ENCODE measurements around the gene ITPR1. TPM values are rescaled to one million over a fixed set of nuclear protein-coding genes. Genes with fewer than 3 reads are reported as not detected.
A peak's percentile ranks its signal among the peaks of the same experiment; 100 is the strongest.

The ITPR1 gene
- total RNA-seq, 4 donors from 2014 or later = 14.7 to 45.1 (median 21.0) TPM

DNA sequence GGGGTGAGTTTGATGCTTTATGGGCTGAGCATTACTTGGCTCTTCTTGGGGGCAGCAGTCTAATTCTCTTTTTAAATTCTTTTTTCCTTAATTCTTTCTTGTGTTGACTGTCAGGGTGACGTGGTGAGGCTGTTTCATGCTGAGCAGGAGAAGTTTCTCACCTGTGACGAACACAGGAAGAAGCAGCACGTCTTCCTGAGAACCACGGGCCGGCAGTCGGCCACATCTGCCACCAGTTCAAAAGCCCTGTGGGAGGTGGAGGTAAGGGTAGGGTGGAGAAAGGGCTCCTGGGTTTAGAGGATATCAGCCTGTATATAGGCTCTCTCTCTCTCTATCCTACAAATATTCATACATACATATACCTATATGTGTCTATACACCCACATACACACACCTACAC lies 152.3 kb downstream of the ITPR1 start:
- TF ChIP-seq, protein P1, sequence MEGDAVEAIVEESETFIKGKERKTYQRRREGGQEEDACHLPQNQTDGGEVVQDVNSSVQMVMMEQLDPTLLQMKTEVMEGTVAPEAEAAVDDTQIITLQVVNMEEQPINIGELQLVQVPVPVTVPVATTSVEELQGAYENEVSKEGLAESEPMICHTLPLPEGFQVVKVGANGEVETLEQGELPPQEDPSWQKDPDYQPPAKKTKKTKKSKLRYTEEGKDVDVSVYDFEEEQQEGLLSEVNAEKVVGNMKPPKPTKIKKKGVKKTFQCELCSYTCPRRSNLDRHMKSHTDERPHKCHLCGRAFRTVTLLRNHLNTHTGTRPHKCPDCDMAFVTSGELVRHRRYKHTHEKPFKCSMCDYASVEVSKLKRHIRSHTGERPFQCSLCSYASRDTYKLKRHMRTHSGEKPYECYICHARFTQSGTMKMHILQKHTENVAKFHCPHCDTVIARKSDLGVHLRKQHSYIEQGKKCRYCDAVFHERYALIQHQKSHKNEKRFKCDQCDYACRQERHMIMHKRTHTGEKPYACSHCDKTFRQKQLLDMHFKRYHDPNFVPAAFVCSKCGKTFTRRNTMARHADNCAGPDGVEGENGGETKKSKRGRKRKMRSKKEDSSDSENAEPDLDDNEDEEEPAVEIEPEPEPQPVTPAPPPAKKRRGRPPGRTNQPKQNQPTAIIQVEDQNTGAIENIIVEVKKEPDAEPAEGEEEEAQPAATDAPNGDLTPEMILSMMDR (IDR thresholded peaks at IDR 0.05) = no peak
- no peak for TF ChIP-seq EP300 (IDR thresholded peaks at IDR 0.05)
- TF ChIP-seq POLR2A (IDR thresholded peaks at IDR 0.05) = no peak
- TF ChIP-seq POLR2AphosphoS5 (IDR thresholded peaks at IDR 0.05) = no peak
- 91% methylated on average over 6 of the region's 6 CpGs for WGBS
- H3K36me3 ChIP-seq = no peaks in the 10 kb centered on the region

DNA sequence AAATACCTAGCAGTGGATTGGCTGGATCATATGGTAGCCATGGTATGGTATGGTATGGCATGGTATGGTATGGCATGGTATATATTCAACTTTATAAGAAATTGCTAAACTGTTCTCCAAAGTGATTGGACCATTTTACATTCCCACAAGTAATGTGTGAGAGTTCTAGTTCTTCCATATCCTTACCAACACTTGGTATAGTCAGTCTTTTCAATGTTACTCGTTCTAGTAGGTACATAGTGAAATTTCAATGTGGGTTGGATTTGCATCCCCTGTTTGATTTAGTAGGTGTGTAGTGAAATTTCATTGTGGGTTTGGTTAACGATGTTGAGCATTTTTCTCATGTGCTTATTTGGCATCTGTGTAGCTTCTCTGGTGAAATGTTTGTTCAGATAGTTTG lies 154.3 kb downstream of the ITPR1 start:
- DNase-seq (ENCODE audit: low spot score in 2 of 2) = no peak
- Histone ChIP-seq H3K27ac (no peak overlapping the region), H3K27me3 (no peaks in the 10 kb centered on the region), H3K36me3 (peaks cover 2% of the 10 kb centered on the region), H3K9me3 (no peaks in the 10 kb centered on the region), H3K4me1 (no peaks in the 10 kb centered on the region), H3K4me3 (no peak overlapping the region)
- TF ChIP-seq, protein P1 (IDR thresholded peaks at IDR 0.05) = no peak
- 98% methylated on average over 2 of the region's 2 CpGs for WGBS

More for the DNA sequence above, 152.3 kb downstream of the ITPR1 start:
- no peak for DNase-seq (ENCODE audit: low spot score in 2 of 2)
- no peaks in the 10 kb centered on the region for H3K9me3 ChIP-seq
- no peaks in the 10 kb centered on the region for H3K27me3 ChIP-seq
- no peak overlapping the region for H3K27ac ChIP-seq
- no peak overlapping the region for H3K4me3 ChIP-seq
- H3K4me1 ChIP-seq = no peaks in the 10 kb centered on the region

DNA sequence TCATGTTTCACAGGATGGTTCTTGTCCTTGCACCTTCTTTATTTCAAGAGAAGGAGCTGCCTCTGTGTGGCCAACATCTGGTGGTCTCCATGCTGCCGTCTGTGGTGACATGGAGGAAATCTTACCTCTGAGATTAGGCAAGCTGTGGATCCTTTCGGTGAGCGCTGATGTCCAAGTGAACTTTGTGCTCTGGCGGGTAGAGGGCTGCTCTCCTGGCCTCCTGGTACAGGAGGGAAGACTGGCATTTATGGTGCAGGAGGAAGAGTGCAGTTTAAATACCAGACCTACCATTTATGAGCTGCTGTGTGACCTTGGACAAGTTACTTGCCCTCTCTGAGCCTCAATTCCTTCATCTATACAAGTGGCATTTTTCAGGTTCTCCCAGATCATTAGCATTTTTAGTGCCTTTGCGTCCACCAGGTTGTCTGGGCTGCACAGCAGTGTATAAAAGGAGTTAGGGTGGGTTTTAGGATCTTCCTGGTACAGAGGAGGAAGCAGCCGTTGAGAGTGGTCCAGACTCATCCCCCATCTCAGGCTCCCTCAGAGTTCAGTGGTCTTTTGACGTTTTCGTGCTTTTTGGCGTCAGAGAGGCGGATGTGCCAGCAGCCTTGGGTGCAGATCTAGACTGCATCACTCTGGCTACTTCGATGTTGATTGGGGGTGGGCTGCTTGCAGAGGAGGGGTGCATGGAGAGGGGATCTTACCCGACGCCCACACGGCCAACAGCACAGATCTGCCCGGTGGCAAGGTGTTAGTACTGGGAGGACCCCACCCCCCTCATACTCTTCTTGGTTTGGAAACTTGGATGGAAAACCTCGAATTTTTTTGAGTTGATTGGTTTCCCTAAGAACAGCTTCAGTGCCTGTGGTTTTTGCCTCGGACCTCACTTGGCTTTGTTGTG lies 162.2 kb downstream of the ITPR1 start:
- Histone ChIP-seq H3K9me3 (no peaks in the 10 kb centered on the region), H3K4me1 (no peaks in the 10 kb centered on the region), H3K4me3 (no peak overlapping the region), H3K36me3 (peaks cover 10% of the 10 kb centered on the region), H3K27ac (no peak overlapping the region), H3K27me3 (no peaks in the 10 kb centered on the region)
- TF ChIP-seq POLR2AphosphoS5 (IDR thresholded peaks at IDR 0.05) = no peak
- TF ChIP-seq EP300 (IDR thresholded peaks at IDR 0.05) = no peak
- TF ChIP-seq POLR2A (IDR thresholded peaks at IDR 0.05) = no peak
- TF ChIP-seq, protein P1 (IDR thresholded peaks at IDR 0.05) = no peak
- 64% methylated on average over 17 of the region's 17 CpGs for WGBS
- no peak for DNase-seq (ENCODE audit: low spot score in 2 of 2)

DNA sequence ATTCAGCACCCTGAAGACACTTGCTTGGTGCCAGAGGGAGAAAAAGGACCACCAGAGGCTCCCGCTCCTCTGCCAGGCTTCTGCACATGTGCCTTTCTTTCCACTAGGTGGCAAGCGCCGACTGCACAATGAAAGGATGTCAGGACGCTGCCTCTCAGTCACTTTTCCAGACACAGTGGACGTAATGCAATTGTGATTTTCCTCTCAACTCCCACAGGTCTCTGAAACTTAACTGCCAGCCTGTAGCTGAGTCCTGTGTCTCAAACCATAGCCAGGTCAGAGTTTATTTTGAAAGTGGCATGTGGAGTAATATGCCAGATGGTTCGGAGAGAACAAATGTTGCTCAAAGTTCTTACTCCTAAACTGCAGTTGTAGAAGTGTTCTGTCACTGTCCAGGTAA lies 162.9 kb downstream of the ITPR1 start:
- Histone ChIP-seq H3K27me3 (no peaks in the 10 kb centered on the region), H3K27ac (no peak overlapping the region), H3K4me3 (no peak overlapping the region), H3K9me3 (no peaks in the 10 kb centered on the region), H3K4me1 (no peaks in the 10 kb centered on the region), H3K36me3 (peaks cover 10% of the 10 kb centered on the region)
- 32% methylated on average over 6 of the region's 6 CpGs for WGBS
- TF ChIP-seq, protein P1 (IDR thresholded peaks at IDR 0.05) = peak; percentile 65 to 74
- TF ChIP-seq POLR2AphosphoS5 (IDR thresholded peaks at IDR 0.05) = no peak
- DNase-seq (ENCODE audit: low spot score in 2 of 2) = no peak

DNA sequence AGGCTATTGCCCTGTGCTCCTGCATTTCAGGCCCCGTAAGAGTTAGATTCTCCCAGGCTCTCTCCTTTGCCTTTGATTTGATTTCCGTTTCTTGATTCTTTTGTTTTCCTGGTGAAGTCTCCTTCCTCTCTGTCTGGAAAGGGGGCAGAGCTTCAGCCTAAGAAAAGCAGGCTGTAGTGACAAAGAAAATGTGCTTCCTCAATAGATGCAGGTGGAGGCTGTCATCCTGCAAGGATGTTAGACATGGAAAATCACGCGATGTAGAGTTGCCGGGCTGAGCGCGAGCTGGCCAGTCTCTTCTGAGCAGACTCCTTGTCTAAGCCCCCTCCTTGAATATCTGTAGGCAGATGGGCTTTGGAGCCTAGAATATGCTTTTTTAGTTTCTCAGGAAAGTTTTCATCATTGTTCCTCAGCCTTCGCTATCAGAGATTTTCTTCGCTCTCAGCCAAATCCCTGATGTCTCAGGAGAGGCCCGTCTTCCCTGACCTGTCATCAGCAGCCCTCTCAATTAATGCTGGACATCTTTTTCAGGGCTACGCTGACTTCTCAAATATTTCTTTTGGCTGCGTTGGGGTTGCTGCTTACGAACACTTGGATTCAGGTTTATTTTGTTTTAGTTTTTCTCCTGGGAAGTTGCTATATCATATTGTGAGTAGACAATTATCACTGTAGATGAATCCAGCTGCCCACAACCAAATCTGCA lies 163.6 kb downstream of the ITPR1 start:
- H3K36me3 ChIP-seq = peaks cover 10% of the 10 kb centered on the region
- H3K27ac ChIP-seq = no peak overlapping the region
- DNase-seq (ENCODE audit: low spot score in 2 of 2) = no peak
- H3K9me3 ChIP-seq = no peaks in the 10 kb centered on the region
- no peaks in the 10 kb centered on the region for H3K27me3 ChIP-seq
- 83% methylated on average over 13 of the region's 13 CpGs for whole genome bisulfite sequencing
- TF ChIP-seq POLR2AphosphoS5 (IDR thresholded peaks at IDR 0.05) (no peak), EP300 (IDR thresholded peaks at IDR 0.05) (no peak), POLR2A (IDR thresholded peaks at IDR 0.05) (no peak)
- TF ChIP-seq, protein P1 (IDR thresholded peaks at IDR 0.05) = no peak
- H3K4me3 ChIP-seq = no peak overlapping the region
- no peaks in the 10 kb centered on the region for H3K4me1 ChIP-seq
